Medulla oblongata (tissue), 1 donor: ENCODE measurements around the gene RGS5.
"Not testable (repeated sequence)": the region's sequence is repeated elsewhere in the genome, so short reads cannot be mapped to it uniquely, and the experiment has no call there.

ENCODE experiments used
- DNase-seq: peaks from one replicate; pipeline ENCODE4 v3.0.0-alpha.2; 2015; ENCODE audit errors: extremely low spot score

The RGS5 gene, protein sequence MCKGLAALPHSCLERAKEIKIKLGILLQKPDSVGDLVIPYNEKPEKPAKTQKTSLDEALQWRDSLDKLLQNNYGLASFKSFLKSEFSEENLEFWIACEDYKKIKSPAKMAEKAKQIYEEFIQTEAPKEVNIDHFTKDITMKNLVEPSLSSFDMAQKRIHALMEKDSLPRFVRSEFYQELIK

DNA sequence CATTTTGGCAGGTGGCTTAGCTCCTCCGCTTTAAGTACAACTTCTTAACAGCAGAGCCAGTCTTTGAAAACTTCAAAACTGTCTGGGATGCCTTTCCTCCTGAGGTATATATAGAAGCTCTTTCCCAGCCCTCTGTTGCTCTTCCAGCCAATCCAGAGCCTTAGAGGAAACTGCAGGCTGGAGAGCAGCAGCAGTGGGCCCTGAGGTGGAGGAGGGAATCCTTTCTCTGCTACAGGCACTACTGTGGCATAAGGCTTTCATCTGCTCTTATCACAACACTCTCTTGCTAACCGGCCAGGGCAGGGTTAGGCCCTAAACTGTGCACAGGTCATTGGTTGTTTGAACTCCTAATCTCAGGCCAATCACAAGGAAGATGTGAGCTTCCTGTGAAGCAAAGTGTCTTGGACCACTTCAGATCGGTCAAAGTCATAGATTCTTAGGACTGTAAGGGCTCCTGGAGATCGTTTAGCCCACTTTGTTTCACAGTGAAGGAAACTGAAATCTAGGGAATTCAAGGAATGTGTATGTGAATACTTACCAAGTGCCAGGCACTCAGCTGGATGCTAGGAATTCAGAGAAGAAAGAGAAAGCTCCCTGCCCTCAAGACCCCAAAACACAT is at the start of gene RGS5:
Gene RGS5, minus strand, starts transcription at position 84 of the 619 bp plus-strand sequence. Its CDS starts 81 bp downstream, at position 3.
- no peak for DNase-seq

DNA sequence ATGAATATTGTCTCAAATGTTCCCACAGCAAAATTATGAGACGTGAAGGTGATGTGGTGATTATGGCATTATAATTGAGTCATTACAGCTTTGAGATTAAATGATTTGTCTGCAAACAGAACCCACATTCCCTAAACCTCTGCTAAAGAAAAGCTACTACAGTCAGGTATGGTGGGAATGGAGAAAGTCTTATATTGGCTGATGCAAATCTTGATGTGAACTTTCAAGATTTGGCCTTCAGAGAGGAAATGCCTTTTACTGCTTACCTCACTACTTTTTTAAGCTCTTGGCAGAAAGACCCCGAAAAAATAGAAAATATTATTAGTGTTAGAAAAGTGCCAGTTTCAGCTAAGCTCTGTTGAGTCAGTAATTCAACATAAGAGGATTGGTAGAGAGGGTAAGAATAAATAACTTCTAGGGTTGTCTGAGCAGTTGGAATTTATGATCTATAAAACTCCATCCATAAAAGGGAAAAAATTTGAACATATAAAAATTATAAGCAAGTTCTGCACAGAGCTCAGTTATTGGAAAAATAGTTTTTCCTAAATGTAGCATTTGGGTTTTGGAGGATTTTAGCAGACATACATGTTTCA is 47.8 kb upstream of the RGS5 start:
- DNase-seq = no peak

DNA sequence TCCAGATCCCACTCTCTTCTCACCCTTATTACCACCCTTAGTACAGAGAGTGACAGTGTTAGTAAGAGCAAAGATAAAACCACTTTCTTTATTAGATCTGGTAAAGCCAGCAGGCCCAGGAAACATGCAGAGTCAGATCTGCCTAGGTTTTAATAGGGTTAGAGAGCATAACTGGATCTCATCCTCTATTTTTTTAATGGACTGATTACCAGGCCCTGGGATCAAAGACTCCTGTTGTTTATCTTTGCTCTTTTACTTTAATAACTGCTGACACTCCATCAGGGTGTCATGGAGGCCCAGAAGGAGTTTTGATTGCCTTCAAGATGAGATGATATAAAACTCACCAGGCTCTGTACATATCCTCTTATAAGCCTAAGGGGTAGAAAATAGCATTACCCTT is 45.3 kb upstream of the RGS5 start:
- DNase-seq = no peak

DNA sequence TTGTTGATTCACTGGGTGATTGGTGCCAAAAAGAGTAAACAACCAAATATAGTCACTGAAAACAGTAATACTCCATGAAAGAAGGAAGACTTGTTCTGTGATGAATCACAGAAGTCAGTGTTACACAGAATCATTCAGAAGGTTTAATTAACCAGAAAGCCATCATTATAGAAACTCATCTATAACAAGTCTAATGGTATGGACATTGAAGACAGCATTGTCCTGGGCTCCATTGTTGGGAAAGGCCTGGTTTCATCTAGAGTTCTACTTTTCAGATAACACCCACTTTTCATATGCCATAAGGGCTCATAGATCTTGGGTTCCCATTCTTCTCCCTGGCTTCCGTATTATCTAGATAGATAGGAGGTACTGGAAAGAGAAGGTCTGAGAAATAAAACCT is 41.9 kb upstream of the RGS5 start:
- not testable (repeated sequence) for DNase-seq

DNA sequence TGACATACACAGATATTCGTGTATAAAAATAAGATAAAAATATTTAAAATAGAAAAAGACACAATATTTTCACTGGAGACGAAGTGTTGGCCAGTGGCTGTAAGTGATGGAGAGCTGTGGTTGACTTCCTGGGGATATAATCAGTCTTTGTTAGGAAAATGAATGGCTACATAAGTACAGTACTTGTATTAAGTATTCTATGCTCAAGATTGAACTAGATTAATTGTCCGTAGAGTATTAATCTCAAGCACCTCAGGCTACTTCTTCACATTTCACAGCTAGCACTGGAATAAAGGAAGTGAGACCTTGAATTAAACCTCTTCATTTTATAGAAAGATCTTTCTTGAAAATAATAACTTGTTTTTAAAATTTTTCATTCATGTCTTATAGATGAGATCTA is 39.0 kb upstream of the RGS5 start:
- DNase-seq = no peak

DNA sequence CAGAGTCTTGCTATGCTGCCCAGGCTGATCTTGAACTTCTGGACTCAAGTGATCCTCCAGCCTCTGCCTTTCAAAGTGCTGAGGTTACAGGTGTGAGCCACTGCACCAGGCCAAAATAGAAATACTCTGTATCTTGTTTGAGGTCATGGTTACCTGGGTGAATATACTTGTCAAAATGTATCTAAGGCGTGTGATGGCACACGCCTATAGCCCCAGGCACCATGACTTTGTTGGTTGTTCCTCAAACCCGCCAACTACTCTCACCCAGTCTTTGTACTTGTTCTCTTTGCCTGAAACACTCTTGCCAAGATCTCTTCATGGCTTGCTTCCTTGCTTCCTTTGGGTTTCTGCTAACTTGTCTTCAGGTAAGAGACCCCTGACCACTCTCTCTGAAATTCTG is 38.0 kb upstream of the RGS5 start:
- DNase-seq = no peak

DNA sequence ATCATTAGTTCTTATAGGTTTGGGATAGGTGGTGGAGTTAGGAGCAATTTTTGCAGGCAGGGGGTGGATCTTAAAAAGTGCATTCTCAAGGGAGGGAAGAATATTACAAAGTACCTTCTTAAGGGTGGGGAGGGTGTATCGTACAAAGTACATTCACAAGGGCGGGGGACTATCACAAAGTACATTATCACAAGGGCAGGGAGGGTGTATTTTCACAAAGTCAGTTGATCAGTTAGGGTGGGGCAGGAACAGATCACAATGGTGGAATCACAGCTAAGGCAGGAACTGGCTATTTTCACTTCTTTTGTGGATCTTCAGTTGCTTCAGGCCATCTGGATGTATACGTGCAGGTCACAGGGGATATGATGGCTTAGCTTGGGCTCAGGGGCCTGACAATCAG is 30.9 kb upstream of the RGS5 start:
- not testable (repeated sequence) for DNase-seq

DNA sequence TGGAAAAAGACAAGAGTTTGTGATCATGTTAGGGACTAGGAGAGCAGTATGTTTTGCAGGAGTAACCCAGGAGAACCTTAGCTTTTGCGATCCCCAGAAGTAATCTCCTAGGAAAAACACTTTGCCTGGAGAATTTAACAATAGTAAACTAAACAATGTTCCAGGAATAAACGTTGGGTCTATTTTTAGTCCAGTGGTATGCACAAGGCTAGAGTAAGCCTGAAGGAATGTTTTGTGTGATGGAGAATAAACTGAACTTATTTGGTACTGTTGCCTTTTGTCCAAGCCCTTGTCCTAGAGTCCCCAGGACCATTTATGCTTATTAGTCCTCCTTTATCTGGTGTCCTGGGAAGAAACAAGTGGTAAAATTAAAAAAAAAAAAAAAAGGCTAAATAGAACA is 28.7 kb upstream of the RGS5 start:
- DNase-seq = no peak

DNA sequence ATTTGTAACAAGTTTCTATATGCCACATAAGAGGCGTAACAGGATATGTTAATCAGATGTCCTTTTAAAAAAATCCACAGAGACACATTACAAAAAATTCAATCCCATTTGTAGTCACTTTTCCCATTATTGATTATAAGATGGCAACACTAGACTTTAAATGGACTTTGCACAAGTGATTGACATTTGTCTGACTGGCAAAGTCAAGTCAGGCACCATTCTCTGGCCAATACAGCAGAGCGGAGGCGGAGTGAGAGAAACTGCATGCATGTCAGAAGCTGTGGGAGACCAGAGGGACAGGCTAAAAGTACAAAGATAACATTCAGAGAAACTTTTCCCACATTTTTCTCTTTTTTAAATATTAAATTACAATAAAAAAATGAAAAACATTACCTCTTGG is 28.1 kb upstream of the RGS5 start:
- no peak for DNase-seq

DNA sequence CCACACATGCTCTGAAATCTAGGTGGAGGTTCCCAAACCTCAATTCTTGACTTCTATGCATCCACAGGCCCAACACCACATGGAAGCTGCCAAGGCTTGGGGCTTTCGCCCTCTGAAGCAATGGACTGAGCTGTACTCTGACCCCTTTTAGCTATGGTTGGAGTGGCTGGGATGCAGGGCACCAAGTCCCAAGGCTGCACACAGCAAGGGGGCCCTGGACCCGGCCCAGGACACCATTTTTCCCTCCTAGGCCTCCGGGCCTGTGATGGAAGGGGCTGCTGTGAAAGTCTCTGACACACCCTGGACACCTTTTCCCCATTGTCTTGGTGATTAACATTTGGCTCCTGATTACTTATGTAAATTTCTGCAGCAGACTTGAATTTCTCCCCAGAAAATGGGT is 25.6 kb upstream of the RGS5 start:
- DNase-seq = not testable (repeated sequence)

DNA sequence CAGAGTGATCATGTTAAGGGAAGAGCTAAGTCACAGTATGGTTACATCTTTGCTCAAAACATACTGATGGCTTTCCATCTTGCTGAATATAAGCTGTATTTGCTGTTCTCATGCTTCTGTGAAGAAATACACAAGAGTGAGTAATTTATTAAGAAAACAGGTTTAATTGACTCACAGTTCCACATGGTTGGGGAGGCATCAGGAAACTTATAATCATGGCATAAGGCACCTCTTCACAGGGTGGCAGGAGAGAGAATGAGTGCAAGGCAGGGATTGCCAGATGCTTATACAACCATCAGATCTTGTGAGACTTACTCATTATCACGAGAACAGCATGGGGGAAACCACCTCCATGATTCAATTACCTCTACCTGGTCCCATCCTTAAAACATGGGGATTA is 24.4 kb upstream of the RGS5 start:
- DNase-seq = no peak

DNA sequence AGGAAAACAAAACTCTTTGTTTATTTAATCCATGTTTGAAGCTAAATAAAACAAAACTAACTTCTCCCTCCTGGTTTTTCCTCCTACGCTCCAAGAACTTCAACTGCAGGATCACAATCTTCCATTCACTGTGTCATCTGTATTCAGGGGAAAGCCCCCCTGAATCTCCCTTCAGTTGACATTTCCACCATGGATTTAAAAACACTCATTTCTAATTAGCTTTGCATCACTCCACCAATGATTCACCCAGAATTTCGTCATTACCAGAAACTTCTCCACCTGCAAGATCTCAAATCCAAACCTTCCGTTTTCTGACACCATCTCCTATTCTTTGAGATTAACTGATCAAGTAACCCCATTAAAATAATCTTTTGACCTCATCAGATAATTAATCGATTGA is 10.9 kb upstream of the RGS5 start:
- DNase-seq = no peak

DNA sequence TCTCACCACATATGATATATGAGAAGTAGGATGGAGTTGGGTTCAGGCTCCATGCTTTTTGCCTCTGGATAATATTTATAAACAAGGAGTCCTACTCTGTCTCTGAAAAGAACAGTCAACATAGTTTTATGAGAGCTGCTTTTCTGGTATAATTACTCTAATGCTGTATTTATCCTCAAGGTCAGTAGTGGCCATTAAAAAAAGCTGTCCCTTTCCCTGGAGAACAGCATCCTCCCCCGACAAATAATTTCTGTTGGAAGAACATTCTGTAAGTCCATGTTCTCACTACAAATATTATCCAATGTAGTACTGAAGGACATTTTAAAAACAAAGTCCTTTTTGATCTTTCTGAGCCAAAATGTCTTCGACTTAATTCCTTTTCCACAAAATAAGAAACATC is 9.0 kb upstream of the RGS5 start:
- DNase-seq = no peak

DNA sequence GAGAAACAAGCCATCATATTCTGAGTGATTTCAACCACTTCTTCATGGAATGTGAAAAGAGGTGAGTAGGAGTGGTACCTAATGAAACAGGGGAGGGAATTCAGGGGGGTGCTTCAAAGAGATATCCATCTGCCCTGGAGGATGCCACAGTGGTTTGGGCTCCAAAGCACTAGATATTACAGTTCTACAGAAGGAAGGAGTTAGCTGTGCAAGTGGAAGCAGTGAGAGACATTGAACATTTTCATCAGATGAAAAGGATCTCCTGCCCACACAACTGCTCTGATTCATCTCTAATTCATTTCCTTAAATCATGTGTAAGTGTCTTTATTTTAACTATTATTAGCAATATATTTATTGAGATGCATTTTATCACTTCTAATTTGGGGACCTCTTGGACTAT is 2.8 kb upstream of the RGS5 start:
- DNase-seq = no peak

DNA sequence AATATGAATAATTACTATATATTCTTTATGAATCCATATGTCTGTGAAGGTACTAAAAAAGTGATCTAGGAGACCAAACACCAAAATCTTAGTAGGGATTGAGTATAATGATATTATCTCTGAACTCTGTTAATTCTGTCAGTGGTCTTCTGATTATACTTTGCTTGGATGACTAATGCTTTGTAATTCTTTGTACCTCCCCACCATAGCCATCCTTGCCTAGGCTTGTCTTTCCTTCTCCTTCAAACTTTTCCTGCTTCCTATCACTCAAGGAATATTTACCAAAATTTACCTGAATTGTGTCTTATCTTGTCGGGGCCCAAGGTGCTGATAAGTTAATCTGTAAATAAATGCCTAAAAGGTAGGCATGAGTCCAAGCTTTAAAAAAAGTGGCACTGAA is 845 bp upstream of the RGS5 start:
- DNase-seq = no peak

DNA sequence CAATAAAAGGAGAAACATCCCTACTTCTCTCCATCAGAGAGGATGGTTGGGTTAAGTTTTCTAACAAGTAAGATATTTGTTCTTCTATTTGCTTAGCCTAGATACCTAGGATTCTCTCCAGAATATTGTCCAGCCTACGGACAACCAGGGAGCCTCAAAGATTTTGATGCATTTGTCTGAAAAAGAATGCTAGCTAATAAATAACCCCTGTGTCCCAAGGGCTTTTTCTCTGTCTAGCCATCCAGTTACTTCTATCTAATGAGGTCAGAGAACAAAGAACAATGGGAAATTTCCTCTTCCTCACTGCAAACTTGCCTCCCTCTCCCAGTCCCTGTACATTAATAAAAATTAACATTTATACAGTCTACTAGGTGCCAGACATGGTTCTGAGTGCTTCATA is 810 bp downstream of the RGS5 start:
- no peak for DNase-seq

DNA sequence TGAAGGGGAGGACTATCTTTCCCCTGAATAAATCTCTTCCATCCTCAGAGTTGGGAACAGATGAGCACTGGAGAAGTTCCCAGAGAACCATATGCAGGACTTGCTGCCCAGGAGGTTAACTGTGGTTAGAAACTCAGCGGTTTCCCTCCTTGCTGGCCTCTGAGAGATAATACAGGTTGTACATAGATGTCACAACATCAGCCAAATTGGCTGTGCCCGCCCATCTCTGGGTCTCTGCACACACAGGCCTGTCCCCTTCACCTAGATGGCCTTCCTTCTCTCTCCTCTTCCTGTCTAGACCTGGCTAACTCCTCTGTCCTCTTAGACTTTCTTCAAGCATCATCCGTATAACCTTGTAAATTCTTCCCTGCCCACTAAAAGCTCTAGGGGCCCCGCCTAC is 5.7 kb downstream of the RGS5 start:
- no peak for DNase-seq

DNA sequence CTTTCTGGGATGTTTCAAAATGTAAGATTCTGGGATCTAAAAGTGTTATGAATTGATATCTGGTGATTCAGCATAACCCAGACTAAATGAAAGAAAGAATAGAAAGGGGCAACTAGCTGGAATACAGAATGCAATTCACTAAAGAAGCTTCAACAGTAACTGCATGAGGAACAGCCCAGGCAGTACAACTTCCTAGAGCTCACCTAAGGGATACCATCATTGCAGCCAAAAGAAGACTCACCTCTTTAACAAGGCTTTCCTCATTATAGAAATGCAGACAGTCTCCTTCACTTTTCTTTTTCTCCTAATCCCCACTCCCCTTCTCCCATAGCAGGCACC is 6.3 kb downstream of the RGS5 start:
- DNase-seq = no peak

DNA sequence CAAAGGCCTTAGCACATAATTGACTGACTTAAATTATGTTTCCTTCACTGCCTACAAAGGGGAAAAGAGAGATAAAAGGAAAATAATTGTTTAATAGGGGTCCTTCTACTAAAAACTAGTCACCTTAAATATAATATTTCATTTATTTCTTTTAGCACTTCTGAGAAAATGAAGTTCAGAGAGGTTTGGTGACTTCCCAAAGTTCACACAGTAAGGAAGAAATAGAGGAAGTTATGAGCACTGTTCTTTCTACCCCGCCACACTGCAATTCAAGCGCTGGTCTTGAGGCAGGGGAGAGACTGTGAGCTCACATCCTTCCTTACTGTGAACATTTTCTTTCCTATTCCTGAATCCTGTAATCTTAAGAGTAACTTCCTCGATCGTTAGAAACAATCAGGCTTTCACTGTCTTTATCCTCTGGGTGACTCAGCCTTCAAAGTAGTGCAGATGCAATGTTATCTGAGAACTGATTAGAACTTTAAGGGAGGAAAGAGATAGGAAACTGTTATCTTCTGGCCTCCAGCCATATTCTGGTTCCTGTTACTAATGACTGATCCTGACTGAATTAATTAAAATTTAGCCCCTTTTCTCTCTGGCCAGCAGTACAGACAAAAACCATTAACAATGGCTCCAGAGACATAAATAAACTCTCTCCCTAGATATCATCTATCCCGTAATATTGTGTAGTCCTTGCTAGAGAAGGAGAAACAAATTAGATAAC is 6.8 kb downstream of the RGS5 start:
- no peak for DNase-seq

DNA sequence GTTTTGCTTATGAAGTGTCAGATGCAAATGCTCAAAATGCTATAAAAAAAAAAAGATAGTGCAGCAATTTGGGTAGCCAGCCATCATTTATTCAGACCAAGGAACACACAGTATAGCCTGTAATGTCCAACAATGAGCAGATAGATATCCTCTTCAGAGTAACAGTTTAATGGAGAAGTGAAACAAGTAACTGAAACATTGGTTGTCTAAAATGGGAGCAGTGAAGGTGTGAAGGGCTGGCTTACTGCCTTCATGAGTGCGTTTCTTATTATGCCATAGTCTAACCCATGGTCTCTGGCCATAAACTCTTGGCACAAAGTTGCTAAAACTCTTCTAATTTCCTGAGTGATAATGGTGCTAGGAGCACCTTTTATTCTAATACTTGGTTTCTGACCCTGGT is 11.4 kb downstream of the RGS5 start:
- no peak for DNase-seq

DNA sequence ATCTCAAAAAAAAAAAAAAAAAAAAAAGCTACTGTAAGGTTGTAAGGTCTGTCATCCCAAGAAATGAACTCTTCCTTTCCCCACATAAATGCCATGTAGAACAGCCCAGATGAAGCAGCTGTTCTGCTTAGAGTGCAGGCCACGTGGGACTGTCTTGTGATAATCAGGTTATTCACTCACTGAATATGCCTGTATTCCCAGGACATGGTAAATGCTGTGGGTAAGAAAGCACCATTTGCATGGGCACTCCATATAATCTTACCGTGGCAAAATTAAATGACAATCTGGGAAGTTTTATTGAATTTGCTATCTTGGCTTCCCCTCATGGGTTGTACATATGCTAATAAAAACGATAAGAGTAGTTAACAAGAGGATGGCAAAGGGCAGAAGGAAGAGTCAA is 13.8 kb downstream of the RGS5 start:
- DNase-seq = no peak

DNA sequence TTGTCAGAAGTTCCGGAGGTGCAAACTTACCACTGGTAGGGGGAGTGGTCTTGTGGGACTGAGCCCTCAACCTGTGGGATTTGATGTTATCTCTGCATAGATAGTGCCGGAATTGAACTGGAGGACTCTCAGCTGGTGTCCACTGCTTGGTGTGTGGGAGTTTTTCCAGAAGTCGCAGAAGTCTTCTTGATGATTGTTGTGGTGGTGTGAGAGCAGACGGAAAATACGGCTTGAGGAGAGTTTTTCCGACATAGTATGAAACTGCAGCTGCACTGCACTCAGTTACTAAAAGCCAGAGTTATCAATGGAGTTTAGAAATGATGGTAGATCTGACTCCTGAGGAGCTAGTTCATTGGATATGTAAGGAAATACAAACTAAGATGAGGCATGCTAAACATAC is 14.9 kb downstream of the RGS5 start:
- no peak for DNase-seq

DNA sequence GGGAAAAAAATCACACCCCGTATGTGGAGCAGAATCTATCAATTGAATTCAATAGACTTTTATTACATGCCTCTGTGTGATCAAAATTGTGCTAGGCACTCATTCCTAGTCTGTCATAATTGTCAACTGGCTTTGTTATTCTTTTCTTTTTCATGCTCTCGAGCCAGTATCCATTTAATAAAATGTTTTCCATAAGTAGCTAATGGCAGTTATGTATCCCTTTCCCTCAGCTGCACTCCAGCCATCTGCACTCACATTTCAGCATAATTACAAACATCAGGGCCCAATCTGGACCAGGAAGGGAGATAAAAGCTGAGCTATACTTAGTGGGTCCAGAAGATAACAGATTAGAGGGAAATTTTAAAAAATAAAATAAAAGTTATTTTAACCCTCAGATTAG is 15.9 kb downstream of the RGS5 start:
- DNase-seq = no peak
